Mesenchymal stem cell (in vitro differentiated cells and primary cell): ENCODE results near the gene MSLN.

ENCODE experiments used
- DNase-seq: peaks from one replicate; pipeline ENCODE4 v3.0.0-alpha.2; 2013
- H2AFZ ChIP-seq: one replicate; pipeline ENCODE4 v1.6.1; 2013; ENCODE audit warnings: low read depth, mild to moderate bottlenecking, control low read depth, inconsistent platforms, low read length, moderate library complexity
- H2AK5ac ChIP-seq: 2 replicates; pipeline ENCODE4 v1.6.1; 2013; ENCODE audit warnings: low read length, moderate library complexity, mild to moderate bottlenecking, inconsistent platforms; ENCODE audit not compliant: severe bottlenecking
- H2BK120ac ChIP-seq: one replicate; pipeline ENCODE4 v1.6.1; 2013; ENCODE audit warnings: low read depth, mild to moderate bottlenecking, inconsistent platforms, low read length, moderate library complexity
- H2BK12ac ChIP-seq, 2 experiments: one replicate each; pipeline ENCODE4 v1.6.1; 2013; ENCODE audit warnings: inconsistent platforms in 2 of 2, low read length in 2 of 2, mild to moderate bottlenecking in 2 of 2, moderate library complexity in 2 of 2, control low read depth in 1 of 2
- H2BK15ac ChIP-seq: one replicate; pipeline ENCODE4 v1.6.1; 2013; ENCODE audit warnings: mild to moderate bottlenecking, low read depth, inconsistent platforms; ENCODE audit not compliant: poor library complexity, severe bottlenecking
- H2BK5ac ChIP-seq: 2 replicates; pipeline ENCODE4 v1.6.1; 2013; ENCODE audit warnings: low read depth, mild to moderate bottlenecking, low read length, control low read depth, inconsistent platforms; ENCODE audit not compliant: poor library complexity, severe bottlenecking
- H3K14ac ChIP-seq, 2 experiments: one replicate each; pipeline ENCODE4 v1.6.1; 2013; ENCODE audit warnings: inconsistent platforms in 2 of 2, low read length in 2 of 2, control low read depth in 1 of 2, mild to moderate bottlenecking in 1 of 2, moderate library complexity in 1 of 2
- H3K18ac ChIP-seq, 2 experiments: one replicate each; pipeline ENCODE4 v1.6.1; 2013; ENCODE audit warnings: inconsistent platforms in 2 of 2, low read length in 2 of 2, control low read depth in 1 of 2, low read depth in 1 of 2, mild to moderate bottlenecking in 1 of 2
- H3K23ac ChIP-seq, 2 experiments: one replicate each; pipeline ENCODE4 v1.6.1; 2013; ENCODE audit warnings: inconsistent platforms in 2 of 2, low read length in 2 of 2, mild to moderate bottlenecking in 2 of 2, moderate library complexity in 2 of 2, control low read depth in 1 of 2
- H3K27ac ChIP-seq: 2 replicates; pipeline ENCODE4 v1.5.1; 2013; ENCODE audit warnings: mild to moderate bottlenecking, moderate library complexity, low read length, control low read depth, inconsistent platforms; ENCODE audit not compliant: poor library complexity, severe bottlenecking
- H3K27me3 ChIP-seq, 2 experiments: 2 replicates each; pipeline versions ENCODE4 v1.6.1 to v1.7.0; 2013; ENCODE audit warnings: low read length in 2 of 2, mild to moderate bottlenecking in 2 of 2, moderate library complexity in 2 of 2, control low read depth in 1 of 2, inconsistent platforms in 1 of 2; ENCODE audit not compliant: control insufficient read depth in 1 of 2, insufficient read depth in 1 of 2
- H3K36me3 ChIP-seq, 2 experiments: 2 replicates each; pipeline versions ENCODE4 v1.6.1 to v1.7.0; 2013; ENCODE audit warnings: low read length in 2 of 2, control low read depth in 1 of 2, inconsistent platforms in 1 of 2, low read depth in 1 of 2, mild to moderate bottlenecking in 1 of 2; ENCODE audit not compliant: insufficient read depth in 2 of 2, control insufficient read depth in 1 of 2
- H3K4ac ChIP-seq, 2 experiments: one replicate each; pipeline ENCODE4 v1.6.1; 2013; ENCODE audit warnings: inconsistent platforms in 2 of 2, low read length in 2 of 2, mild to moderate bottlenecking in 2 of 2, moderate library complexity in 2 of 2, control low read depth in 1 of 2, low read depth in 1 of 2
- H3K4me1 ChIP-seq: 2 replicates; pipeline ENCODE4 v1.6.1; 2013; ENCODE audit warnings: low read depth, low read length, control low read depth; ENCODE audit not compliant: control insufficient read depth, insufficient read depth
- H3K4me2 ChIP-seq: 2 replicates; pipeline ENCODE4 v1.6.1; 2013; ENCODE audit warnings: low read length, mild to moderate bottlenecking, inconsistent platforms; ENCODE audit not compliant: poor library complexity, severe bottlenecking
- H3K4me3 ChIP-seq, 2 experiments: 2 replicates each; pipeline versions ENCODE4 v1.5.1 to v1.7.0; 2013; ENCODE audit warnings: low read length in 2 of 2, mild to moderate bottlenecking in 2 of 2, control low read depth in 1 of 2, low read depth in 1 of 2; ENCODE audit not compliant: insufficient read depth in 1 of 2
- H3K79me1 ChIP-seq: replicated peaks from 2 replicates; pipeline ENCODE4 v1.6.1; 2013; ENCODE audit warnings: mild to moderate bottlenecking, control low read depth, low read length, inconsistent platforms; ENCODE audit not compliant: poor library complexity, severe bottlenecking
- H3K9ac ChIP-seq: 2 replicates; pipeline ENCODE4 v1.7.0; 2013; ENCODE audit warnings: mild to moderate bottlenecking, low read length, moderate library complexity
- H3K9me3 ChIP-seq: 2 replicates; pipeline ENCODE4 v1.7.0; 2013; ENCODE audit warnings: mild to moderate bottlenecking, low read length; ENCODE audit not compliant: control insufficient read depth
- H4K8ac ChIP-seq: one replicate; pipeline ENCODE4 v1.6.1; 2013; ENCODE audit warnings: inconsistent platforms, mild to moderate bottlenecking, low read length, moderate library complexity
- H4K91ac ChIP-seq: one replicate; pipeline ENCODE4 v1.6.1; 2013; ENCODE audit warnings: mild to moderate bottlenecking, low read length, inconsistent platforms
- WGBS: methylation state at CpG from one replicate; pipeline ENCODE4 v1.1.7; 2013; ENCODE audit warnings: mixed read lengths; 5-methylcytosine and 5-hydroxymethylcytosine counted together

MSLN gene

GRCh38 chr16:730666-731509 is 29.6 kb upstream of the MSLN start:
- Histone ChIP-seq H3K23ac (no peak overlapping the region), H4K8ac (peak overlapping the region; percentile 61), H3K27me3 (peaks cover 0 to 11% of the 10 kb centered on the region in 2 experiments), H2AK5ac (no peak overlapping the region), H3K9ac (no peak overlapping the region), H3K18ac (no peak overlapping the region), H2BK12ac (no peak overlapping the region), H2BK120ac (no peak overlapping the region), H3K4me2 (no peak overlapping the region), H2AFZ (no peak overlapping the region), H3K4ac (no peak overlapping the region), H2BK15ac (no peak overlapping the region), H3K14ac (no peak overlapping the region), H3K4me3 (no peak overlapping the region), H3K4me1 (peaks cover 32% of the 10 kb centered on the region), H3K27ac (no peak overlapping the region), H4K91ac (no peak overlapping the region), H3K9me3 (no peaks in the 10 kb centered on the region), H2BK5ac (no peak overlapping the region), H3K79me1 (peaks cover 3% of the 10 kb centered on the region), H3K36me3 (peaks cover 37 to 71% of the 10 kb centered on the region in 2 experiments)
- DNase-seq = no peak
- WGBS = 94% methylated on average over 22 of the region's 22 CpGs

- H3K79me1 ChIP-seq = peaks cover 4% of the 10 kb centered on the region
- no peak overlapping the region for H4K91ac ChIP-seq
- H4K8ac ChIP-seq = no peak overlapping the region
- H2BK15ac ChIP-seq = no peak overlapping the region
- no peak overlapping the region for H2BK120ac ChIP-seq
- no peak overlapping the region for H3K27ac ChIP-seq
- H3K4me3 ChIP-seq = no peak overlapping the region
- H2AK5ac ChIP-seq = no peak overlapping the region
- H3K14ac ChIP-seq = no peak overlapping the region
- no peak for DNase-seq
- no peak overlapping the region for H3K23ac ChIP-seq
- no peaks in the 10 kb centered on the region for H3K9me3 ChIP-seq
- no peak overlapping the region for H3K4me2 ChIP-seq
- peaks cover 0 to 2% of the 10 kb centered on the region in 2 experiments for H3K27me3 ChIP-seq
- no peak overlapping the region for H3K4ac ChIP-seq
- H2BK12ac ChIP-seq = no peak overlapping the region
- no peak overlapping the region for H3K18ac ChIP-seq
- H2BK5ac ChIP-seq = no peak overlapping the region
- H3K4me1 ChIP-seq = peaks cover 22% of the 10 kb centered on the region
- WGBS = 96% methylated on average over 12 of the region's 12 CpGs
- no peak overlapping the region for H2AFZ ChIP-seq
- H3K36me3 ChIP-seq = peaks cover 51 to 85% of the 10 kb centered on the region in 2 experiments
- no peak overlapping the region for H3K9ac ChIP-seq
Measured at GRCh38 chr16:732332-732731, 28.2 kb upstream of the MSLN start.

DNA sequence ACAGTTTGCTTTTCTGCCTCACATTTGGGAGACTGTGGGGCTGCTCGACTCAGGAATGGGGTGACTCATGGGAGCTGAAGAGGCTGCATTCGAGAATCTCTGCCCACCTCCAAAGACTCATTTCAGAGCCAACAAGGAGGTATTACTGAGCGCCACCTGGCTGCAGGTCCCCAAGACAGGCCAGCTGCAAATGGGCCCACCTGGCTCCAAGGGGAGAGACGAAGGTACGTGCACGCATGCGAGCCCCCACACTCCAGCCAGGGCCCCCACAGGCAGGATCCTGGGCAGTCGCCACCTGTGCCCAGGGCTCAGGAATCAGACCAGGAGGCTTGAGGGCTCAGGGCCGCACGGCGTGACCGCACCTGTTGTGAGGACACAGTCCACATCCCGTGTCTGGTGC is 27.6 kb upstream of the MSLN start:
- Histone ChIP-seq H2AK5ac (no peak overlapping the region), H2BK15ac (no peak overlapping the region), H2BK5ac (no peak overlapping the region), H2BK12ac (no peak overlapping the region), H3K14ac (no peak overlapping the region), H4K8ac (peak overlapping the region; percentile 27), H3K18ac (no peak overlapping the region), H3K4ac (no peak overlapping the region), H4K91ac (no peak overlapping the region), H3K23ac (no peak overlapping the region), H2BK120ac (no peak overlapping the region), H2AFZ (no peak overlapping the region), H3K36me3 (peaks cover 57 to 91% of the 10 kb centered on the region in 2 experiments), H3K4me3 (no peak overlapping the region), H3K4me2 (no peak overlapping the region), H3K9me3 (no peaks in the 10 kb centered on the region), H3K27me3 (no peaks in the 10 kb centered on the region), H3K79me1 (peaks cover 11% of the 10 kb centered on the region), H3K27ac (no peak overlapping the region), H3K9ac (no peak overlapping the region), H3K4me1 (peaks cover 17% of the 10 kb centered on the region)
- no peak for DNase-seq
- WGBS = 90% methylated on average over 13 of the region's 13 CpGs

DNA sequence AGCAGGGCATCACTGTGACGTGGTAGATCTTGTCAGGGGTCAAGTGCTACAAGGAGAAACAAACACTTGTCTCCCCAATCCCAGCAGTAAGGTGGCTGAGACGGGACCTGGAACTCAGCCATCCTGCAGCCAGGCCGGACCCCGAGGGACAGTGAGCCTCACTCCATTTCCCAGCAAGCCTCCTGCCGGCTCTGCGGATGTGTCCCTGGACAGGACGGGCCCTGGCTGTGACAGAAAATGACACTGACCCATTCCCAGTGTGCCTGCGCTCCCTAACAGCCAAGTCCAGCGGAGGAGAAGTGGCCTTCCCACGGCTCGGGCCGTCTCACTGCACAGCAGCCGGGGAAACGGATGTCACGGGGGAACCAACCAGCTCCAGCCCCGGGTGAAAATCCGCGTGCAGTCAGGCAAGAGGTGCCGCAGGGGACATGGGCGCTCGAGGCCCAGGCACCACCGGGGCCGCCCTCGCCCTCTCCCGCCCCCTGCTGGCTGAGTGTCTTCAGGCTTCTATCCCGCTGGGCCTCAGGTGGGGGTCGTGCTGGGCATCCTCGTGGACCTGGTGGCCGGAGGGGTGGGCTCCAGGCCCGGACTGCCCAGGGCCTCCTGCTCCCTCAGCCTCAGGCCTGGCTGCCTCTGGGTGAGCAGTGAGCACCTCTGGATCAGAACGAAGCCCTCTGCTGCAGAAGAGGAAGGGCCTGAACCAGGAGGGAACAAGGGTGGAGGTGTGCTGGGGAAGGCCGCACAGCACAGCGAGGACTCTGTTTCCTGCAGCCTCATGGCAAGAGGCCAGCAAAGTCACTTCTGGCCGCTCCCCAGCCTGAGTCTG is 26.9 kb upstream of the MSLN start:
- no peak overlapping the region for H2BK120ac ChIP-seq
- 86% methylated on average over 34 of the region's 34 CpGs for WGBS
- H3K79me1 ChIP-seq = peaks cover 12% of the 10 kb centered on the region
- H3K18ac ChIP-seq = no peak overlapping the region
- H3K36me3 ChIP-seq = peaks cover 59 to 95% of the 10 kb centered on the region in 2 experiments
- no peak overlapping the region for H3K4ac ChIP-seq
- no peak overlapping the region for H3K4me2 ChIP-seq
- no peak overlapping the region for H3K4me3 ChIP-seq
- DNase-seq = no peak
- H3K9ac ChIP-seq = no peak overlapping the region
- no peak overlapping the region for H2AK5ac ChIP-seq
- no peaks in the 10 kb centered on the region for H3K27me3 ChIP-seq
- no peak overlapping the region for H2AFZ ChIP-seq
- H2BK15ac ChIP-seq = no peak overlapping the region
- no peak overlapping the region for H3K23ac ChIP-seq
- H4K8ac ChIP-seq = no peak overlapping the region
- peaks cover 10% of the 10 kb centered on the region for H3K4me1 ChIP-seq
- H2BK12ac ChIP-seq = no peak overlapping the region
- H3K9me3 ChIP-seq = no peaks in the 10 kb centered on the region
- H3K27ac ChIP-seq = no peak overlapping the region
- no peak overlapping the region for H3K14ac ChIP-seq
- no peak overlapping the region for H2BK5ac ChIP-seq
- no peak overlapping the region for H4K91ac ChIP-seq
